Vagina (tissue), 2 donors: ENCODE measurements around the gene FUT8. TPM values are rescaled to one million over a fixed set of nuclear protein-coding genes. Genes with fewer than 3 reads are reported as not detected.

ENCODE experiments used
- DNase-seq, 2 donors: peaks; one replicate each; pipeline ENCODE4 v3.0.0-alpha.2; 2017; ENCODE audit errors: extremely low spot score in 2 of 2
- H3K27ac ChIP-seq: fragments of 200-600 bp; sonication (generic); one replicate; pipeline ENCODE4 v1.5.1; 2019
- H3K27me3 ChIP-seq: fragments of 200-600 bp; sonication (generic); one replicate; pipeline ENCODE4 v1.5.1; 2019
- H3K36me3 ChIP-seq, 2 donors: fragments of 200-600 bp; sonication (generic); one replicate each; pipeline ENCODE4 v1.5.1; 2017 to 2019
- H3K4me1 ChIP-seq: fragments of 200-600 bp; sonication (generic); one replicate; pipeline ENCODE4 v1.5.1; 2019
- H3K4me3 ChIP-seq, 2 donors: fragments of 200-600 bp; sonication (generic); 1 replicate in 1 of 2; 2 replicates in 1 of 2; pipeline ENCODE4 v1.5.1; 2016 to 2019
- H3K9me3 ChIP-seq: fragments of 200-600 bp; sonication (generic); one replicate; pipeline ENCODE4 v1.5.1; 2019
- CTCF ChIP-seq, 3 experiments: fragments of 450-650 bp in 2 of 3; fragments of 200-600 bp in 1 of 3; sonication (generic) in 1 of 3; IDR thresholded peaks; one replicate each; pipeline ENCODE4 v1.5.1; 2017 to 2019; ENCODE audit warnings: antibody characterized with exemption in 3 of 3, mild to moderate bottlenecking in 2 of 3, moderate library complexity in 2 of 3
- POLR2A ChIP-seq, 2 donors: fragments of 450-650 bp; IDR thresholded peaks; one replicate each; pipeline ENCODE4 v1.6.1; 2017; ENCODE audit warnings: antibody characterized with exemption in 2 of 2, mild to moderate bottlenecking in 2 of 2, moderate library complexity in 2 of 2
- POLR2AphosphoS5 ChIP-seq, 2 donors: sonication (generic); formaldehyde crosslinking; IDR thresholded peaks; one replicate each; pipeline ENCODE4 v1.9.0; 2017; ENCODE audit warnings: antibody characterized with exemption in 2 of 2, mild to moderate bottlenecking in 2 of 2, low read depth in 1 of 2; ENCODE audit not compliant: insufficient read depth in 1 of 2
- intact Hi-C: fragments of 100-400 bp; cut with DNase I; formaldehyde crosslinking; loops from one replicate; pipeline ENCODE4 v1.15.1; 2023
- total RNA-seq: library from RNA; depleted of rRNA; stranded (reverse); fragments of >200 nt; gene quantifications from one replicate; pipeline ENCODE4 v1.2.3, GENCODE V29; 2016

Gene FUT8
- total RNA-seq, 1 donor from 2014 or later: 35.1 TPM

GRCh38 chr14:65434216-65434850 lies 21.8 kb downstream of the FUT8 start:
- DNase-seq: no peak
- H3K9me3 ChIP-seq: no peaks in the 10 kb centered on the region
- no peaks in the 10 kb centered on the region for H3K36me3 ChIP-seq
- no peaks in the 10 kb centered on the region for H3K27me3 ChIP-seq
- TF ChIP-seq POLR2A (IDR thresholded peaks at IDR 0.05) (no peak), CTCF (IDR thresholded peaks at IDR 0.05) (no peak)
- H3K4me1 ChIP-seq: peaks cover 10% of the 10 kb centered on the region
- no peak overlapping the region for H3K27ac ChIP-seq
- H3K4me3 ChIP-seq: no peak overlapping the region
- intact Hi-C loops: no loop called here

GRCh38 chr14:65438266-65438933 lies 25.9 kb downstream of the FUT8 start:
- no peaks in the 10 kb centered on the region for H3K36me3 ChIP-seq
- no peaks in the 10 kb centered on the region for H3K4me1 ChIP-seq
- no peaks in the 10 kb centered on the region for H3K9me3 ChIP-seq
- no peak for DNase-seq
- no peak overlapping the region for H3K27ac ChIP-seq
- intact Hi-C loops: no loop called here
- no peak overlapping the region for H3K4me3 ChIP-seq
- H3K27me3 ChIP-seq: no peaks in the 10 kb centered on the region
- TF ChIP-seq POLR2AphosphoS5 (IDR thresholded peaks at IDR 0.05; ENCODE audit: insufficient read depth in 1 of 2, low read depth in 1 of 2): no peak
- no peak for TF ChIP-seq POLR2A (IDR thresholded peaks at IDR 0.05)
- no peak for TF ChIP-seq CTCF (IDR thresholded peaks at IDR 0.05)

- no peak for DNase-seq
- Histone ChIP-seq H3K9me3 (no peaks in the 10 kb centered on the region), H3K4me1 (no peaks in the 10 kb centered on the region), H3K4me3 (no peak overlapping the region), H3K36me3 (no peaks in the 10 kb centered on the region), H3K27ac (no peak overlapping the region), H3K27me3 (no peaks in the 10 kb centered on the region)
- intact Hi-C loops: no loop called here
- TF ChIP-seq CTCF (IDR thresholded peaks at IDR 0.05) (no peak), POLR2AphosphoS5 (IDR thresholded peaks at IDR 0.05; ENCODE audit: insufficient read depth in 1 of 2, low read depth in 1 of 2) (no peak), POLR2A (IDR thresholded peaks at IDR 0.05) (no peak)
Measured at GRCh38 chr14:65439117-65439516, 26.6 kb downstream of the FUT8 start.

- H3K4me3 ChIP-seq: no peak overlapping the region
- H3K36me3 ChIP-seq: no peaks in the 10 kb centered on the region
- TF ChIP-seq POLR2AphosphoS5 (IDR thresholded peaks at IDR 0.05; ENCODE audit: insufficient read depth in 1 of 2, low read depth in 1 of 2): no peak
- TF ChIP-seq POLR2A (IDR thresholded peaks at IDR 0.05): no peak
- TF ChIP-seq CTCF (IDR thresholded peaks at IDR 0.05): no peak
- intact Hi-C loops: no loop called here
- DNase-seq: no peak
- no peak overlapping the region for H3K27ac ChIP-seq
- no peaks in the 10 kb centered on the region for H3K9me3 ChIP-seq
- H3K4me1 ChIP-seq: no peaks in the 10 kb centered on the region
- H3K27me3 ChIP-seq: no peaks in the 10 kb centered on the region
Measured at GRCh38 chr14:65440230-65440629, 27.7 kb downstream of the FUT8 start.

GRCh38 chr14:65444230-65444629 lies 31.7 kb downstream of the FUT8 start:
- intact Hi-C loops: no loop called here

More at GRCh38 chr14:65444230-65444629, 31.7 kb downstream of the FUT8 start:
- H3K9me3 ChIP-seq: no peaks in the 10 kb centered on the region
- no peak for DNase-seq
- no peaks in the 10 kb centered on the region for H3K27me3 ChIP-seq
- no peak for TF ChIP-seq POLR2AphosphoS5 (IDR thresholded peaks at IDR 0.05; ENCODE audit: insufficient read depth in 1 of 2, low read depth in 1 of 2)
- TF ChIP-seq POLR2A (IDR thresholded peaks at IDR 0.05): no peak
- no peak for TF ChIP-seq CTCF (IDR thresholded peaks at IDR 0.05)
- no peaks in the 10 kb centered on the region for H3K4me1 ChIP-seq
- H3K36me3 ChIP-seq: no peaks in the 10 kb centered on the region
- H3K4me3 ChIP-seq: no peak overlapping the region
- no peak overlapping the region for H3K27ac ChIP-seq
